Mucosa of descending colon (tissue), 3 donors: Measurements from ENCODE around the gene HOXA6. TPM values are rescaled to one million over a fixed set of nuclear protein-coding genes. Genes with fewer than 3 reads are reported as not detected.

Experiments
- ATAC-seq: fragments of 200-7000 bp; cut with Tn5 transposase; one replicate; pipeline ENCODE4 v1.9.1; 2020; ENCODE audit warnings: mild to moderate bottlenecking, moderate library complexity
- DNase-seq, 3 donors: peaks; one replicate each; pipeline ENCODE4 v3.0.0-alpha.2; 2020
- H3K36me3 ChIP-seq: fragments of 200-600 bp; one replicate; pipeline ENCODE4 v1.8.0; 2021; ENCODE audit warnings: low read depth, mild to moderate bottlenecking
- H3K4me1 ChIP-seq: fragments of 200-600 bp; one replicate; pipeline ENCODE4 v1.8.0; 2021; ENCODE audit warnings: low read depth, mild to moderate bottlenecking
- H3K4me3 ChIP-seq: fragments of 200-600 bp; one replicate; pipeline ENCODE4 v1.8.0; 2021; ENCODE audit warnings: mild to moderate bottlenecking
- H3K9me3 ChIP-seq: fragments of 200-600 bp; one replicate; pipeline ENCODE4 v1.8.0; 2021; ENCODE audit warnings: mild to moderate bottlenecking
- intact Hi-C, 2 donors: fragments of 100-400 bp; cut with DNase I in 1 of 2; cut with micrococcal nuclease in 1 of 2; formaldehyde crosslinking; loops; one replicate each; pipeline versions ENCODE4 v1.11.0 to v1.11.1; 2022; cut with DNase I, micrococcal nuclease
- total RNA-seq, 3 donors: library from RNA; stranded (reverse); fragmentation: NEBNext Ultra II Directional in 2 of 3; extraction: Animal tissue kit (Norgen Biotek cat#: 25700) in 2 of 3; gene quantifications; one replicate each; pipeline versions ENCODE4 v1.2.1 to v1.2.4, GENCODE V29; 2021 to 2023
- TF ChIP-seq, protein P1 (sequence below): fragments of 200-600 bp; IDR thresholded peaks from one replicate; pipeline ENCODE4 v1.8.0; 2022; ENCODE audit warnings: antibody characterized with exemption, mild to moderate bottlenecking
- donor health status: DM: no; HTN: no; CAD: no; lungs with moderate emphysema.
- donor health status: DM: no; HTN: no; CAD: no.
- donor health status: DM: no; HTN: yes; CAD: no.

Gene HOXA6
- total RNA-seq, 3 donors from 2014 or later, result 20.2 to 39.5 (median 20.5) TPM

DNA sequence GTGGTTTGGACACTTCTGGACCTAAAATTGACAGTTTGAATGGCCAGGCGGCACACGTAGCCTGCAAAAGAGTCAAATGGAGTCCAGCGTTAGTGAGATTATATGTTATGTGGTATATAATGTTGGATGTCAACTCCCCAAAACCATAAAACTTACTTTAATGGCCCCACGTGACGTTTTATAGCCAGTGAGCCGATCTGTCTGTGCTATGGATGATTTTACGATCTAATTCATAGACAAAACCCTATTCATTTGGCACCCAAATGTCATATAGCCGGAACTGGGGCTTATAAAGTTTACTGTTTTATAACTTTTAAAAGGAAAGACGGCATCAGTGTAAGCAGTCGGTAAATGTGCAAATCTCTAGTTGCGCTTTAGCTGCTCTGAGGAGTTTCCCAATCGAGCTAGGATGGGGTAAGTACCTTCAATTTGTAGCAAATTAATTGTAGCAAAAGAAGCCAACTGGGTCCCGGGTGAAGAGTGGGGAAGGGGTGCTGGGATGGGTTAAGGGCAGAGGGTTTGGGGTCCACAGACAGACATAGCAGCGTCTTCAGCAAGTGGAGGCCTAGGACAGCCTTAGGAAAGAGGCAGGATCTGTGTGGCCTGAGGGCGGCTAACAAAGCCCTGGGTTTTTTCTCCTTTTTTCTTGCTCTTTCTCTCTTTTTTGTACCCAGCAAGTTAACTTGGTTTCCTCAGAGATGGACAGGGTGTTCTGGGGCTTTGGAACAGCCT is 7.3 kb downstream of the HOXA6 start:
- H3K4me1 ChIP-seq, result peaks cover 33% of the 10 kb centered on the region
- TF ChIP-seq, protein P1, sequence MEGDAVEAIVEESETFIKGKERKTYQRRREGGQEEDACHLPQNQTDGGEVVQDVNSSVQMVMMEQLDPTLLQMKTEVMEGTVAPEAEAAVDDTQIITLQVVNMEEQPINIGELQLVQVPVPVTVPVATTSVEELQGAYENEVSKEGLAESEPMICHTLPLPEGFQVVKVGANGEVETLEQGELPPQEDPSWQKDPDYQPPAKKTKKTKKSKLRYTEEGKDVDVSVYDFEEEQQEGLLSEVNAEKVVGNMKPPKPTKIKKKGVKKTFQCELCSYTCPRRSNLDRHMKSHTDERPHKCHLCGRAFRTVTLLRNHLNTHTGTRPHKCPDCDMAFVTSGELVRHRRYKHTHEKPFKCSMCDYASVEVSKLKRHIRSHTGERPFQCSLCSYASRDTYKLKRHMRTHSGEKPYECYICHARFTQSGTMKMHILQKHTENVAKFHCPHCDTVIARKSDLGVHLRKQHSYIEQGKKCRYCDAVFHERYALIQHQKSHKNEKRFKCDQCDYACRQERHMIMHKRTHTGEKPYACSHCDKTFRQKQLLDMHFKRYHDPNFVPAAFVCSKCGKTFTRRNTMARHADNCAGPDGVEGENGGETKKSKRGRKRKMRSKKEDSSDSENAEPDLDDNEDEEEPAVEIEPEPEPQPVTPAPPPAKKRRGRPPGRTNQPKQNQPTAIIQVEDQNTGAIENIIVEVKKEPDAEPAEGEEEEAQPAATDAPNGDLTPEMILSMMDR, result no peak

DNA sequence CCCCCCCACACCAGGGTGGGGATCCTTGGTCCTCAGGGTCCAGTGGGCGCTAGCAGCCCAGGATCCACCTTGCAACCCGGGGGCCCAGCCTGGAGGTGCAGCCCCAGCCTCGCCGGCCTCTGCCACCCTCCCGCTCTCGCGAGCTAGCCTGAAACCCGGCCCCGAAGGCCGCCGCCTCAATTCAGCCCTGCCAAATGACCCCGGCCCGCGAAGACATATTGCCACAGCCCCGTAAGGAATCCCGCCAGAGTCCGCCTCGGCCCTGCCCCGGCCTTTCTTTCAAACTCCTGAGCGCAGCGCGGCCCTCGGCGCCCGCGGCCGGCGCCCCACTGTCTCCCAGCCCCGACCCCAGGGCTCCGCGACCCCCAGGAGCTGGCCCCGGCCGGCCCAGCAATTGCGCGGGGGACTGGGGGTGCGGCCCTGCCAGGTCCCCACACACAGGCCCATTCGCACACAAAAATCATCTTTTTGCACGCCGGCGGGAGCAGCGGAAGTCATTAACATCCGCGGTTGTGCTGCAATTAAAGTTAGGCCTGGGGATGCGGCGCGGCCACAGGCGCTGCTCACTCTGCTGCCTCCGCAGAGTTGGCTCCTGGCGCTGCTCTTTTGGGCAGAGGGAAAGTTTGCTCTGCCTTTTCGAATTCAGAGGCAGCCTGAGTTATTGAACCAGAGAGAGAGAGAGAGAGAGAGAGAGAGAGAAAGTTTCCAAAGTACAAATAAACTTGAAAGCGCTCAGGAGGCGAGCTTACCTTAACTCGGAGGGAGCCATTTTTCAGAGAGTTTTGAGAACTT is 8.0 kb downstream of the HOXA6 start:
- peak; percentile 2 for ATAC-seq
- Histone ChIP-seq H3K36me3 (no peaks in the 10 kb centered on the region), H3K4me1 (peaks cover 41% of the 10 kb centered on the region), H3K9me3 (no peaks in the 10 kb centered on the region), H3K4me3 (peak overlapping the region; percentile 36)
- DNase-seq, result peak; percentile 39 to 75 (median 73)
- TF ChIP-seq, protein P1, result no peak
- intact Hi-C loops, result loop anchor here in 1 of 2 donors (5.0 kb wide), 1 partner anchor 282 kb away; no protein-coding TSS in a partner anchor

More for the DNA sequence above, 7.3 kb downstream of the HOXA6 start:
- Histone ChIP-seq H3K9me3 (no peaks in the 10 kb centered on the region), H3K4me3 (peak overlapping the region; percentile 36), H3K36me3 (no peaks in the 10 kb centered on the region)
- ATAC-seq (peak; percentile 60), DNase-seq (peak in 2 of 3 donors; percentile 52 to 91)
- intact Hi-C loops, result loop anchor here in 1 of 2 donors (5.0 kb wide), 1 partner anchor 283 kb away; no protein-coding TSS in a partner anchor

DNA sequence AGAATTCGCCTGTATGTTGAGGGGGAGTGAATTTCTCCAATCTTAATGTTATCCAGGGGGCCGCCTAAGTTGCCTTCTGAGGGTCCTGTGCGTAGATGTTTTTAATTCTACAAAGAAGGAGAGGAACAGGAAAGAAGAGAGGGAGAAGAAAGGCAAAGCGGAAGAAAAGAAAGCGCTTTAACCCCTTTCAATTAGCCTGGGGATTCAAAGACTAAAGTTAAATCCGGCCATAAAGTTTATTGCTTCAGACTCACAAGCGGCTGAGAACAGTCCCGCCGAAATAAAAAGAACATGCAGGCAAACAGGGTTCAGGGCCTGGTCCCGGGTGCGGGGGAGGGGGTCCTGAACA is 8.6 kb downstream of the HOXA6 start:
- intact Hi-C loops, result no loop called here
- H3K36me3 ChIP-seq, result no peaks in the 10 kb centered on the region
- TF ChIP-seq, protein P1, result no peak
- ATAC-seq (peak; percentile 8), DNase-seq (no peak)
- peaks cover 46% of the 10 kb centered on the region for H3K4me1 ChIP-seq
- peak overlapping the region; percentile 36 for H3K4me3 ChIP-seq
- H3K9me3 ChIP-seq, result no peaks in the 10 kb centered on the region

DNA sequence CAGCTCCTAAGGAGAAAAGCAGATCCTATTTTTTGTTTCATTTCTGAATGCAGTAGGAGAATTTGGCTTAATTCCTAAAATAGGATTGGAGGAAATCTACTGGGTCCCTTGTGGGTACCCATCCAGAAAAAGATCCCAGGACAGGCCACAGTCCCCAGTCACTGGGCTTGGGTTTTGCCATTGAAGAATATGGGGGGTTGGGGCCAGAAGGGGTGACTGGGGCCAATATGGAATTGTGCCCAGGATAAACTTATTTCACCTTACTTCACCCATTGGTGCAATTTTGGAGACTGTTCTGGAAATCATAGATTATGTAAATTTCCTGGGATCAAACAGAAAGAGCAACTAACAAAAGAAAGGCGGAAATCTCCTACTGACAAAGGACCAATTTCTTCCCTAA is 9.1 kb downstream of the HOXA6 start:
- peak in 1 of 3 donors; percentile 16 for DNase-seq
- no peaks in the 10 kb centered on the region for H3K9me3 ChIP-seq
- H3K36me3 ChIP-seq, result no peaks in the 10 kb centered on the region
- ATAC-seq, result no peak
- no peak overlapping the region for H3K4me3 ChIP-seq
- peaks cover 47% of the 10 kb centered on the region for H3K4me1 ChIP-seq
- TF ChIP-seq, protein P1, result no peak
- intact Hi-C loops, result no loop called here

DNA sequence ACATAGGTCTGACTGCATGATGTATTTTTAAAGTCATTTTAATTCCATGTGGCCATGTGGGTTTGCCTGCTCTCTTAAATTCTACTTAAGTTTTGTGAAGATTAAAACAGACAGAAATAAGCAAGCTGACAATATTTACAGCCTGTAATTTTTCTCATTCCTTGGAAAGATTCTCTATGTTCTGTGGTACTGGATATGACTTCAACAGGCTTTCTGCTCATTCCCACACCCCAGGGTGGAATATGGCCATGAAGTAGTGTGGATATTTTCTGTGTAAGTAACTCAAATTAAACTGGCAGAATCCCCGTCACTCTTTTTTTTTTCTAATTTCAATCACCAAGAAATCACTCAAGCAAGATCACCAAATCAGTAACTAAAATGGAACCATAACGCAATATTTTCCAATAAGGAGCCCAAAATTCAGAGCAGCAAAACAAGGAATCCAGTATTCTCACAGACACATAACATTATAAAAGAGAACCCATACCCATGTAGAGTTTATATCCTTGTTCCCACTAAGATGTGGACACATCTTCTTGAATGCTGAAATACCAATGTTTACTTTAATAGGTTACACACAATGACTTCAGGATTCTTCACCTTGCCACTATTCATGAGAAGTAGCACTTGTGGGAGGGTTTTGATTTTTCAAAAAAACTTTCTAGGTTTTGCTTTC is 9.8 kb downstream of the HOXA6 start:
- no peaks in the 10 kb centered on the region for H3K9me3 ChIP-seq
- ATAC-seq (no peak), DNase-seq (peak in 1 of 3 donors; percentile 7)
- H3K4me3 ChIP-seq, result no peak overlapping the region
- H3K4me1 ChIP-seq, result peaks cover 51% of the 10 kb centered on the region
- TF ChIP-seq, protein P1, result no peak
- H3K36me3 ChIP-seq, result no peaks in the 10 kb centered on the region
- intact Hi-C loops, result no loop called here
